Measurements from ENCODE around the gene ZBTB2.

The ZBTB2 gene

GRCh38 chr6:151375833-151376232, 15.5 kb downstream of the ZBTB2 start:
- no peak for DNase-seq (ENCODE audit: low spot score)
- Histone ChIP-seq H3K27ac (no peak overlapping the region), H3K4me3 (no peak overlapping the region)
- TF ChIP-seq CTCF (IDR thresholded peaks at IDR 0.05): no peak

- peak overlapping the region in 1 of 2 donors; percentile 40 for H3K27ac ChIP-seq
- DNase-seq (ENCODE audit: low spot score): no peak
- no peak overlapping the region for H3K4me3 ChIP-seq
- TF ChIP-seq CTCF (IDR thresholded peaks at IDR 0.05): no peak
Observed at GRCh38 chr6:151374036-151374683, 17.2 kb downstream of the ZBTB2 start.

- H3K4me3 ChIP-seq: no peak overlapping the region
- H3K27ac ChIP-seq: no peak overlapping the region
- DNase-seq (ENCODE audit: low spot score): no peak
- TF ChIP-seq CTCF (IDR thresholded peaks at IDR 0.05): no peak
Observed at GRCh38 chr6:151372164-151372563, 19.2 kb downstream of the ZBTB2 start.

DNA sequence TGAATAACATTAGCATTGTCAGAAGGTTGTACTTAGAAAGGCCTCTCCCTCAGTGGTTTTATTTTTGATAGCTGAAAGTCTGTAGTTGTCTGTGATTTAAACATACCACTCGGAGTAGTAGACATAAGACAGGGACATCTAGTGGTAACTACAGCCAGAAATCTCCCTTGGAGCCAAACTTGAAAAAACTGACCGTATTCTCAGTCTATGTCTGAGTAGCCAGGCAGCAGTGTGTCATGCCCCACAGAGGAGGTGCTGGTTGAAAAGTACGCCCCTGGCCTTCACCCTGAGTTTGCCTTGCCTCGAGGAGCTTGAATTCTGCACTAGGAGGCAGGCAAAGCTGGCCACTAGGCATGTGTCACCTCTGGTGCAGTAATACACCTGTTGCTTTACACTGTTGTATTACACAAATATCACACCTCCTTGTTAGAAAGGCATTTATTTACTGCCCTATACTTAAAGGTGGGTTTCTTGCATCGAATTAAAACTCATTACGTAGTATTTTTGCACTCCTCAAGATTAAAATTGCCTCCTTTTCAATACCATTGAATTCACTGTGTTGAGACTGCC, 20.8 kb downstream of the ZBTB2 start:
- no peak overlapping the region for H3K27ac ChIP-seq
- DNase-seq (ENCODE audit: low spot score): no peak
- no peak for TF ChIP-seq CTCF (IDR thresholded peaks at IDR 0.05)
- H3K4me3 ChIP-seq: no peak overlapping the region

GRCh38 chr6:151365233-151365632, 26.1 kb downstream of the ZBTB2 start:
- H3K4me3 ChIP-seq: no peak overlapping the region
- no peak for TF ChIP-seq CTCF (IDR thresholded peaks at IDR 0.05)
- no peak for DNase-seq (ENCODE audit: low spot score)
- H3K27ac ChIP-seq: no peak overlapping the region

- H3K4me3 ChIP-seq: no peak overlapping the region
- TF ChIP-seq CTCF (IDR thresholded peaks at IDR 0.05): no peak
- no peak overlapping the region for H3K27ac ChIP-seq
- no peak for DNase-seq (ENCODE audit: low spot score)
Observed at GRCh38 chr6:151359486-151359885, 31.9 kb downstream of the ZBTB2 start.

- TF ChIP-seq CTCF (IDR thresholded peaks at IDR 0.05): no peak
- H3K4me3 ChIP-seq: no peak overlapping the region
- no peak overlapping the region for H3K27ac ChIP-seq
- no peak for DNase-seq (ENCODE audit: low spot score)
Observed at GRCh38 chr6:151358475-151358874, 32.9 kb downstream of the ZBTB2 start.

Measured in coronary artery (tissue), 2 donors.